GM21825 (cell line): ENCODE results near the gene ARSB.

Experiments used
- ATAC-seq: cut with Tn5 transposase; IDR thresholded peaks from one replicate; pipeline ENCODE4 v1.9.1; 2021; ENCODE audit warnings: mild to moderate bottlenecking, moderate library complexity; ENCODE audit not compliant: unreplicated experiment

ARSB gene

DNA sequence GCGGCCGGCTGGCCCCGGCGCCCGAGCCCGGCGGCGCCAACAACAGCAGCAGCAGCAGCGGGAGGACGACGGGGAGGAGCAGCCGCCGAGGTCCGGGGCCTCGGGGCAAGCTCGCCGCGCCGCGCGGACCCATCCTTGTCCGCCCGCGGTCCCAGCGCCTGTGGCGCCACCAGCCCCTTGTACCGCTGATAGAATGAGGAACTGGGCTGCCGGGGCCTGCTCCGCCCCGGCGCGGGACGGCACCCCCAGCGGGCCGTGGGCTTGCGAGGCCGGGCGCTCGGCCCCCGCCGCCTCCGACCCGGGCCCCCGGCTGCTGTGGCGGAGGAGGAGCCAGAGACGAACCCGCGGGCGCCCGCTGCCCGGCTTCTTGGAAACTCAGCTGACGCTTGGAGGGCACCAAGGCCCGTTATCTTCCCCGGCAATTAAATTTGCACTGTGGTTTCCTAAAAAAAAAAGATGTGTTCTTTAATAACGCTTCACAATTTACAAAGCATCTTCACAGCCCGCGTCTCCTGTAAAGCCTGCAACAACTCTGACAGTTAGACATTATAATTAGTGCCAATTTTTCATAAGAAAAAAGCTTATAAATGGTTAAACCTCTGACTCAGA is at the start of gene ARSB:
TSS of gene ARSB (minus strand) at position 195 of the 609 bp plus-strand sequence. CDS start at position 133, 62 bp downstream.
- peak; percentile 40 for ATAC-seq

- no peak for ATAC-seq
Measured at GRCh38 chr5:79032782-79033181, 47.7 kb upstream of the ARSB start.

GRCh38 chr5:79032031-79032695 is 47.1 kb upstream of the ARSB start:
- no peak for ATAC-seq

DNA sequence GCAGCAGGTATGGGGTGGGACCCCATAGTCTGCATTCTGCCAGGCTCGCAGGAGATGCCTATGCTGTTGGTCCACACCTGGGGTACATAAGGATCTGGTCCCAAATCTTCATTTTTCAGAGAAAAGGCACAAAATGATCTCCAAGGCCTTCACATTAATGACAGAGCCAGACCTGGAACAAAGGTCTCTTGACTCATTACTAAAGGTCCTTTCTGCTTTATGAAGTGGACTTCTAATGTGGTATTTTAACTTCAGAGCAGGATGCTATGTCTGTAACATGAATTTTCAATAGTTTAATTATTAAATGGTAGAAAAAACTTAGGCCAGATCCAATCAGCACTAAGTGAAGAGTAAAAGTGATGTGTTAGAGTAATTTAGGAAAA is 46.4 kb upstream of the ARSB start:
- no peak for ATAC-seq

- no peak for ATAC-seq
Measured at GRCh38 chr5:79030663-79031484, 45.8 kb upstream of the ARSB start.

DNA sequence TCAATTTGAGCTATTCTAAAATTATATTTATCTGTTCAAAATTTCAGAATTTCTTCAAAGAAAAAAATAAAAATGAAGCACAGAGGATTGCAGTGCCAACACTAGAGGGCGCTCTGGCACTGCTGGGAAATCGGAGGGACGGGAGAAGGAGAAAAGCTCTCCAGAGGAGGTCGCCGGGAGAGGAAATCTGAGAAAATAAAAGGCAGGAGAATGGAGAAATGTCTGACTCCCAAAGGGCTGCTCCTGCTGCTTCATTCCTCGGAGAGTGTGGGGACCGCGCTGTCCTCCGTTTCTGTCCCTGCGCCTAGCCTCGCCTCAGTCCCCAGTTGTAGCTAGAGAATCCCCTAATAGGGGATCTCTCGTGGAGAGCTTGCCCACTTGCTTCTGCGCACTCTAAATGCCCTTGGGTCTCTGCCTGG is 40.0 kb upstream of the ARSB start:
- ATAC-seq = no peak

DNA sequence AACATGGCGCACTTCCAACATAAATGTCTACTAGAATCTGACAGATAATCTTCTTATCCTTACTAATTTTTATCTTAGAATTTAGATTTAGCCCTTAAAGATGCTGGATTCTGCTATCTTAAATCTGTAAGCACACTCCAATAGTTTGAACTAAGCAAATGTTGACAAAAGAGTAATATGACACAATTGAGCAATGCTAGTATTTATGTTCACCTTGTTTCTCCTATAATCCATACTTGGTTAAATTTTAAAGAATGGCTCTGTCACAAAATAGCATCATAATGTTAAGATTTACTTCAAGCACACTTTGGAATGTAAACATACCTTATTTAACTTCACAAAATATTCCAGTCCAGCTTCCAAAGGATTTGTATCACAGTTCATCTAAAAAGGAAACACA is 38.8 kb upstream of the ARSB start:
- ATAC-seq = no peak

DNA sequence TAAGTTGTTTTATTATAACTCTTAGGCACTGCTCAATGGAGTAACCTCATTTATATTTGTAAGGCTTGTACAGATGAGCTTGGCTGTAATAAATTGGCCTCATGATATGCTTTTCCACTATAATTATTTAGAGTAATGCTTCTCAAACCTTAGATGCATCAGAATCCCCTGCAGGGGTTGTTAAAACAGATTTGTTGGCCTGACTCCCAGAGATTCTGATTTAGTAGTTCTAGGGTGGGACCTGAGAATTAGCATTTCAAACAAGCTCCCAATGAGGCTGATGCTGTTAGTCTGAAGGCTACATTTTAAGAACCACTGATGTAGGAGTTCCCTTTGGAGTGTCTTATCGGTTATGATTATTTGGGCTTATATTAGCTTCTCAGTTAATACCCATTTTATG is 38.2 kb upstream of the ARSB start:
- ATAC-seq = no peak

- no peak for ATAC-seq
Measured at GRCh38 chr5:79022771-79023170, 37.7 kb upstream of the ARSB start.

DNA sequence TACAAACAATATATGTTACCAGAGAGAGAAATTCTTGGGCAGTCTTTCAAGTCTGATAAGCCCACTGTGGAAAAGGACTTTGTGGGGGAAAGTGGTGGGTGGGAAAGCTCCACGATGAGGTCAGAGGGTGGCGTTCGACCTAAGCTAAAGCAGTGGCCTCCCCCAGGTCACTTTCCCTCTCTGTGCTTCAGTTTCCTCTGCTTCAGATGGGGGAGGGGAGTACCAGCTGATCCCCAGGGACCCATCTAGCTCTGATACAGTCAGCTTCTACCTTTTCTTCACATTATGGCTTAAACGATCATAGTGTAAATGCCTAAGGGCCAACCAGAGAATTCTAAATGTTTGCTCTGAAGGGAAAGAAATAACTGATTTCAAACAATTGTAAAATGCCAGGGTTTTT is 36.6 kb upstream of the ARSB start:
- no peak for ATAC-seq

- no peak for ATAC-seq
Measured at GRCh38 chr5:79020861-79021561, 35.9 kb upstream of the ARSB start.

- no peak for ATAC-seq
Measured at GRCh38 chr5:79014631-79015030, 29.5 kb upstream of the ARSB start.

- no peak for ATAC-seq
Measured at GRCh38 chr5:79011869-79012268, 26.8 kb upstream of the ARSB start.

GRCh38 chr5:79011219-79011836 is 26.2 kb upstream of the ARSB start:
- ATAC-seq = no peak

GRCh38 chr5:79008362-79008761 is 23.3 kb upstream of the ARSB start:
- ATAC-seq = no peak

DNA sequence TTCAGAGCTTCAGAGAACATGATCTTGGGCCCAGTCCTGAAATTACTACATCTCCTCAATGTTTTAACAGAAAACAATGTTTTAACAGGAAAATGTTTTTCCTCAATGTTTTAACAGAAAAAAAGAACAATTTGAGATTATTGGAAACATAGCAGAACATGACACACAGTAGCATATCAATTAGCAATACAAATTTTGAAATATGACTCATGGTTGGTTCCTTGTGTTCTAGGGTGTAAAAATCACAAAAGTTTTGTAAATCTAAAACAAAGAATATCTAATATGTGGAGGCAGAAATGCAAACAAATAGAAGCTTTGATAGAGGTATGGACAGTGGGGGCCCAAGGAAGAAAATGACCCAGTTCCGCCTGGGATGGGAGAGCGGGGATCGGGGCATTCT is 22.8 kb upstream of the ARSB start:
- ATAC-seq = no peak

DNA sequence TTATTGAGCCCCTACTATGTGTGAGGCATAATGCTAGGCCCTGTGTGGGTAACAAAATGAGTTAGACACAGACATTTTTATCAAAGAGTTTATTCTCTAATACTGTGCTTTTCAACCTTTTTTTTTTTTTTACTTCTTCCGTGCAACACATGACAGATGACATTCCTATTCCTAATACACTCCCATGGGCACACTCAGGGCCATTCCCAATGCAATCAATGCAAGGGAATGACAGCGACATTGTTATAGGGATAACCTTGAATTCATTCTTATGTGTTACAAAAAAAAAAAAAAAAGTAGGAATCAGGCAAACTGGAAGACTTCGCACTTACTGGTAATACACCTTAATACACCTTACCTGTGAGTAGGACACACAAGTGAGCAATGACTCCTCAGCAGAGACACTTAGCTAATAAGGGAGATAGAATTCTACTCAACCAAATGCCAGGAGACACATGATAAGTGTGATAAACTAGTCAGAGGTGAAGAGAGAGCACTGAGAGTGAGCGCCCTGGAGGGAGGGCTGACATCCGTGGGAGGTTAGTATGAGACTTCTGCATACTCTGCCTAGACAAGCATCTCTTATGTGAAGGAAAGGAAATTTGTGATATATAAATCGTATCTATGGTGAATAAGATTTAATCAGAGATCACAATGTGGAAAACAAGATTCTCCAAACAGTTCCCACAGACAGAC is 21.0 kb upstream of the ARSB start:
- no peak for ATAC-seq

DNA sequence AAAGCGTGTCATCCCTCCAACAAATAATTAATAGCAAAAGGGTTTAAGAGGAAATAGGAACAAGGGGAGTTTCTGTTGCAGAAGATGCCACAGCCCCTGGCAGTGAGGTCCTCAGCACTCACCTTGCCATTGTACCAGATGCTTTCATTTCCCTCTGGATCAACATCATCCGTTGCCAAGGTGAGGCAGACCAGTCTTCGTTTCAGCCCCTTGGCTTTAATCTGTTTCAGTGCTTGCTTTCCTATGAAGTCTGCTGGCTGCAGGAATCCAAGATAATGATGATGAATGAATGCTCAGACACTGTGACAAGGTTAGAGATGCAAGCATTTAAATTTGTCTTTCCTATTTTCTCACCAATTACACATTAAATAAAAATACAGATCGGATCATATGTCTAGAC is 20.0 kb upstream of the ARSB start:
- no peak for ATAC-seq

DNA sequence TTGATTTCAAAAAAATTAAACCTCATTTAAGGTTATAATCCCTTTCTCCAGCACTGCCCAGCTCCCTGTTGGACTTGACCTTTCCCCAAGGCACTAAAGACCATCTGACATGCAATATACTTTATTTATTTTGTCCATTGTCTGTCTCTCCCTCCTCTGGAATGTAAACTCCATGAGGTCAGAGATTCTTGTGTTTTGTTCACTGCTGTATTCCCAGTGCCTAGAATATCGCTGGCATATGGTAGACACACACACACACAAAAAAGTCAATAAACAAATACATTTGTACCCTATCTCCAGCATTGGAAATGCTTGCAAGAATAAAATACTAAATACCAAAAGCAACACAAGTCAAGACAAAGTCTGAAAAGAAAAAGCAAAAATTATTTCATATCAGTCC is 17.3 kb upstream of the ARSB start:
- no peak for ATAC-seq

- no peak for ATAC-seq
Measured at GRCh38 chr5:79001471-79001870, 16.4 kb upstream of the ARSB start.
